GM23248 (cell line): ENCODE results near the gene UBXN10. TPM values are rescaled to one million over a fixed set of nuclear protein-coding genes. Genes with fewer than 3 reads are reported as not detected.

Source experiments
- DNase-seq: peaks from one replicate; pipeline ENCODE4 v3.0.0-alpha.2; 2015
- H2AFZ ChIP-seq: fragments of 200-600 bp; sonication (generic); 2 replicates; pipeline ENCODE4 v1.6.1; 2016; ENCODE audit warnings: antibody characterized with exemption
- H3F3A ChIP-seq: fragments of 200-600 bp; sonication (generic); 2 replicates; pipeline ENCODE4 v1.6.1; 2016; ENCODE audit warnings: mild to moderate bottlenecking, antibody characterized with exemption, mixed run types; ENCODE audit not compliant: insufficient read depth
- H3K27ac ChIP-seq: fragments of 200-600 bp; sonication (generic); 2 replicates; pipeline ENCODE4 v1.5.1; 2016; ENCODE audit warnings: mild to moderate bottlenecking
- H3K27me3 ChIP-seq: fragments of 200-600 bp; sonication (generic); replicated peaks from 2 replicates; pipeline ENCODE4 v1.6.1; 2016; ENCODE audit warnings: mild to moderate bottlenecking; ENCODE audit not compliant: insufficient read depth
- H3K36me3 ChIP-seq: fragments of 200-600 bp; sonication (generic); 2 replicates; pipeline ENCODE4 v1.6.1; 2016; ENCODE audit warnings: low read depth, mild to moderate bottlenecking
- H3K4me1 ChIP-seq: fragments of 200-600 bp; sonication (generic); 2 replicates; pipeline ENCODE4 v1.6.1; 2016; ENCODE audit warnings: mild to moderate bottlenecking; ENCODE audit not compliant: insufficient read depth
- H3K4me2 ChIP-seq: fragments of 200-600 bp; sonication (generic); one replicate; pipeline ENCODE4 v1.6.1; 2016; ENCODE audit warnings: mild to moderate bottlenecking; ENCODE audit not compliant: unreplicated experiment
- H3K4me3 ChIP-seq: fragments of 200-600 bp; sonication (generic); 2 replicates; pipeline ENCODE4 v1.5.1; 2016; ENCODE audit warnings: mild to moderate bottlenecking
- H3K79me2 ChIP-seq: fragments of 200-600 bp; sonication (generic); 2 replicates; pipeline ENCODE4 v1.6.1; 2016; ENCODE audit warnings: mild to moderate bottlenecking; ENCODE audit not compliant: insufficient read depth
- H3K9ac ChIP-seq: fragments of 200-600 bp; sonication (generic); 2 replicates; pipeline ENCODE4 v1.6.1; 2016; ENCODE audit warnings: mild to moderate bottlenecking
- H3K9me2 ChIP-seq: fragments of 200-600 bp; sonication (generic); 2 replicates; pipeline ENCODE4 v1.6.1; 2016; ENCODE audit warnings: mixed run types, mild to moderate bottlenecking, moderate library complexity; ENCODE audit not compliant: insufficient read depth
- H3K9me3 ChIP-seq: fragments of 200-600 bp; sonication (generic); one replicate; pipeline ENCODE4 v1.6.1; 2017; ENCODE audit warnings: low read depth
- H4K20me1 ChIP-seq: fragments of 200-600 bp; sonication (generic); 2 replicates; pipeline ENCODE4 v1.6.0; 2016; ENCODE audit not compliant: insufficient read depth
- EZH2 ChIP-seq: fragments of 200-600 bp; sonication (generic); IDR thresholded peaks from 2 replicates; pipeline ENCODE4 v1.6.1; 2018; ENCODE audit warnings: antibody characterized with exemption, mild to moderate bottlenecking; ENCODE audit not compliant: insufficient read depth, poor library complexity, severe bottlenecking
- EZH2phosphoT487 ChIP-seq: fragments of 200-600 bp; sonication (generic); IDR thresholded peaks from 2 replicates; pipeline ENCODE4 v1.6.1; 2018; ENCODE audit warnings: antibody characterized with exemption, moderate library complexity, mild to moderate bottlenecking, low read depth; ENCODE audit not compliant: insufficient read depth
- WGBS, 2 experiments: methylation state at CpG; one replicate each; pipeline ENCODE4 v1.1.6; 2015 to 2017; ENCODE audit warnings: low lambda C conversion rate in 2 of 2, low coverage in 1 of 2; ENCODE audit errors: missing lambda C conversion rate in 2 of 2; 5-methylcytosine and 5-hydroxymethylcytosine counted together
- in situ Hi-C: fragments of 300-500 bp; cut with MboI; formaldehyde crosslinking; loops from 2 replicates; pipeline ENCODE4 v1.15.0; 2020
- polyA plus RNA-seq: library from polyadenylated mRNA; unstranded; fragments of >200 nt; fragmentation: Nextera tagmentation; extraction: Ambion mirVana; gene quantifications from 2 replicates; pipeline ENCODE4 v1.2.1, GENCODE V29; 2016
- total RNA-seq: library from RNA; depleted of rRNA; stranded (reverse); fragments of >200 nt; shearing (Covaris generic); gene quantifications from 2 replicates; pipeline ENCODE4 v1.2.3, GENCODE V29; 2014

Gene UBXN10
- total and polyA plus RNA-seq, 2 experiments from 2014 or later, result 0.11 TPM; not detected in 1

DNA sequence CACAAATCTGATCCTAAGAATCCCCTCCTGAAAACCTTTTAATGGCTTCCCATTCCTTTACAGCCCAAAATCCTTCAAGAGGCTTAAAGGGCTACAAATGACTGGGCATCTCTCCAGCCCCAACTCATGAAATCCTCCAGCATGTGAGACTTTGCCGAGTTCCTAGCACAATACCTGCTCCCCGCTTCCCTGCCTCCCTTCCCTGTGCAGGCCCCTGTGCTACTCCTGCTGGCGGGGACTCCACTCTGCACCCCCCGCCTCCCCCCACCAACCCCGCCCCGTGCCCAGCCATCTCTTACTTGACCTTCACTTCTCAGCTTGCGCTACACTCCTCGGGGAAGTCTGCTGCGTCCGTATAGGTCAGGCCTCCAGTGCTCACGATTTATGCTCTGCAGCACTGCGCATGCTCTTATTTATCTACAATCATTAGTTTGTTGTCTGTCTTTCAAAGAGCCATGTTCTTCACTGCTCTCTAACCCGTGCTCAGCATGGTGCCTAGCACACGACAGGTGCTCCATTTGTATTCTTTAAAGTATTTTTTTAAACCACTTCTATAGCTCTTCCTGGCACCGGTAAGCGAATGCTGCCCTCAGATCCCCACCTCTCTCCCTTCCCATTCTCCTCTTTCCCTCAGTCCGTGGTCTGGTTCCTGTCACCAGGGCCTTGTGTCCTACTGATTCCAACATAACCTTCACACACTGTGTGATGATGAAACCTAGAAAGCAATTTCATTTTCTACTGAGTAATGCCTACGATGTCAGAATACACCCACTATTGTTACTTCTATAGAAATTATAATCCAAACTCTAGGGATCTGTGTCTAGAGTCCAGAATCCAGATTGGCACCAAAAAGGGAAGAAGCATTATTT, 37.9 kb downstream of the UBXN10 start:
- Histone ChIP-seq H3K4me2 (no peak overlapping the region), H3K4me1 (no peaks in the 10 kb centered on the region), H3K4me3 (no peak overlapping the region), H3K9me2 (no peaks in the 10 kb centered on the region), H3F3A (no peaks in the 10 kb centered on the region), H3K79me2 (no peaks in the 10 kb centered on the region), H4K20me1 (no peaks in the 10 kb centered on the region), H3K36me3 (no peaks in the 10 kb centered on the region), H2AFZ (no peak overlapping the region), H3K27ac (no peak overlapping the region), H3K9ac (no peak overlapping the region), H3K9me3 (no peaks in the 10 kb centered on the region), H3K27me3 (peaks cover 70% of the 10 kb centered on the region)
- no peak for TF ChIP-seq EZH2phosphoT487
- TF ChIP-seq EZH2, result no peak
- 34 to 37% methylated on average over 16 to 18 of the region's 18 CpGs for WGBS, 2 experiments
- in situ Hi-C loops, result no loop called here
- DNase-seq, result no peak

DNA sequence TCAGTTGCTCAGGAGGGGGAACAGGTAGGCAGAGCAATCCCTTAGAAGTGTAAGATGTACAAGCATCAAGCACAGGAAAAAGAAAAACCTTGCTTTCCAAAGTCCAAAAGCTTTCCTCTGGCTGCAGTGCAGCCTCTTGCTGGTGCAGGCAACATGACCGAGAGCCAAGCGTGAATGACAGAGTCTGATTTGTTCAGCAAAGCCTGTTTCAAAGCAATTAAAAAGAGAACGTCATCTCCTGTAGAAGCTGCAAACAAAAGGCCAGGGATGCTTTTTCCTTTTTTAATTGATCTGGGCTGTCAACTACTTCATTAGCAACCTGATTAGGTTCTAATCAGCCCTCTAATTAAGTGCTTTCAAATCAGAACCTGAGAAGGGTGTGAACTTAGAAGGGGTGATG, 38.6 kb downstream of the UBXN10 start:
- 38 to 44% methylated on average over 3 of the region's 3 CpGs for WGBS, 2 experiments

DNA sequence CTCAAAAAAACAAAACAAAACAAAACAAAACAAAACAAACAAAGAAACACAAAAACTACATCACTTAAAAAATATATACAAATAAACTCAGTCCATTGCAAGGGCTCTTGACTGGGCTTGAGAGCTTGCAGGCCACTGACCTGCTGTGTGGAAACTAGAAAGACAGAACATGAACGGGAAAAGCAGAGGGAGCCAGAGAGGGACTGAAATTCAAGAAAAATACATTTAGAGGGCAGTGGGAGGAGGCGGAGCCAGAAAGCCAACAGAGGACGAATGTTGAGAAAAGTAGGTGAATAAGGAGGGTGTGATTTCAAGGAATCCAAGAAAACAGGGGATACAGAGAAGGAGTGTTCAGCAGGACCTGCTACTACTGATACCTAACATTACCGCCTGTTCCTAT, 41.8 kb downstream of the UBXN10 start:
- WGBS, 2 experiments, result 41 to 44% methylated on average over 4 of the region's 4 CpGs

More for the DNA sequence above, 38.6 kb downstream of the UBXN10 start:
- Histone ChIP-seq H4K20me1 (no peaks in the 10 kb centered on the region), H2AFZ (no peak overlapping the region), H3K9me3 (no peaks in the 10 kb centered on the region), H3K4me3 (no peak overlapping the region), H3K9me2 (no peaks in the 10 kb centered on the region), H3K4me2 (no peak overlapping the region), H3F3A (no peaks in the 10 kb centered on the region), H3K27me3 (peaks cover 71% of the 10 kb centered on the region), H3K27ac (no peak overlapping the region), H3K9ac (no peak overlapping the region), H3K36me3 (no peaks in the 10 kb centered on the region), H3K4me1 (no peaks in the 10 kb centered on the region), H3K79me2 (no peaks in the 10 kb centered on the region)
- DNase-seq, result no peak
- TF ChIP-seq EZH2phosphoT487, result no peak
- no peak for TF ChIP-seq EZH2
- in situ Hi-C loops, result no loop called here

DNA sequence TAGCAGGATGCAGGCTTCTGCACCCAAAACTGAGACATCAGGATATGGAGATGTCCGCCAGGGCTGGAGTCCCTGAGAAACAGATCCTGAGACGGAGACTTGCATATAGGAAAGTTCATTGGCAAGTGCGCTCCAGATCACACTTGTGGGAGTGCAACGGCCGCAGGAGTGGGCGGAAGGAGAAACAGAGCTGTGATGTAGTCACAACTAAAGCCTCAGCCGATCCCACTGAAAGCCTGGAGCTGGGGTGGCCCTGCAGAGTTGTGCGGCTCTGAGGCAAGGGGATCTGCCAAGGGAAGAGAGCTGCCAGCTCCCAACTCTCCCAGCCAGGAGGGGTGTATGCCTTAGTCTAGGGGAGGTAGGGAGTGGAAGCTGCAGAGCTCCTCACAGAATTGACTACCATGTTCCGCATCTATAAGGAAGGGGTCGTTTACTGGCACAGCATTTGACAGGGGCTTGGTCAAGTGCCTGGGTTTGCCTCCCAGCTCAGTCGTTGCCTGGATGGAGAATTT, 42.5 kb downstream of the UBXN10 start:
- Histone ChIP-seq H4K20me1 (no peaks in the 10 kb centered on the region), H3K9me2 (no peaks in the 10 kb centered on the region), H3K4me3 (no peak overlapping the region), H3K9ac (no peak overlapping the region), H3F3A (no peaks in the 10 kb centered on the region), H3K4me1 (no peaks in the 10 kb centered on the region), H3K27me3 (peaks cover 56% of the 10 kb centered on the region), H2AFZ (no peak overlapping the region), H3K79me2 (no peaks in the 10 kb centered on the region), H3K36me3 (no peaks in the 10 kb centered on the region), H3K4me2 (no peak overlapping the region), H3K9me3 (no peaks in the 10 kb centered on the region), H3K27ac (no peak overlapping the region)
- in situ Hi-C loops, result no loop called here
- WGBS, 2 experiments, result 74 to 77% methylated on average over 11 of the region's 11 CpGs
- no peak for DNase-seq
- TF ChIP-seq EZH2phosphoT487, result no peak
- TF ChIP-seq EZH2, result no peak

More for the DNA sequence above, 41.8 kb downstream of the UBXN10 start:
- no peak overlapping the region for H3K27ac ChIP-seq
- DNase-seq, result no peak
- peaks cover 55% of the 10 kb centered on the region for H3K27me3 ChIP-seq
- H3F3A ChIP-seq, result no peaks in the 10 kb centered on the region
- H3K9ac ChIP-seq, result no peak overlapping the region
- H3K4me2 ChIP-seq, result no peak overlapping the region
- H4K20me1 ChIP-seq, result no peaks in the 10 kb centered on the region
- in situ Hi-C loops, result no loop called here
- no peak for TF ChIP-seq EZH2phosphoT487
- H3K79me2 ChIP-seq, result no peaks in the 10 kb centered on the region
- H2AFZ ChIP-seq, result no peak overlapping the region
- no peaks in the 10 kb centered on the region for H3K9me3 ChIP-seq
- no peaks in the 10 kb centered on the region for H3K9me2 ChIP-seq
- H3K4me1 ChIP-seq, result no peaks in the 10 kb centered on the region
- no peaks in the 10 kb centered on the region for H3K36me3 ChIP-seq
- no peak overlapping the region for H3K4me3 ChIP-seq
